T-helper 1 cell treated with Interleukin-12 subunit alpha and Interleukin-12 subunit beta and Interleukin-4 antibody, amounts not matched to agents 30 μg/mL and 1 μg/mL, for 36 hours (primary cell): ENCODE measurements around the gene RBMS2.
A peak's percentile ranks its signal among the peaks of the same experiment; 100 is the strongest.
"Not testable (repeated sequence)": the region's sequence is repeated elsewhere in the genome, so short reads cannot be mapped to it uniquely, and the experiment has no call there.

Experiments
- H3K27ac Mint-ChIP-seq: one replicate; pipeline ENCODE4 v1.8.0; 2021; ENCODE audit warnings: mild to moderate bottlenecking, mixed read lengths
- H3K27me3 Mint-ChIP-seq: one replicate; pipeline ENCODE4 v1.8.0; 2021; ENCODE audit warnings: low read depth, mixed read lengths
- H3K36me3 Mint-ChIP-seq: one replicate; pipeline ENCODE4 v1.8.0; 2021; ENCODE audit warnings: low read depth, mixed read lengths
- H3K4me1 Mint-ChIP-seq: one replicate; pipeline ENCODE4 v1.8.0; 2021; ENCODE audit warnings: low read depth, mixed read lengths
- H3K4me3 Mint-ChIP-seq: one replicate; pipeline ENCODE4 v1.8.0; 2021; ENCODE audit warnings: mild to moderate bottlenecking, moderate library complexity, mixed read lengths
- H3K9me3 Mint-ChIP-seq: one replicate; pipeline ENCODE4 v1.8.0; 2021; ENCODE audit warnings: mixed read lengths

RBMS2 gene

GRCh38 chr12:56494481-56494880, 27.1 kb upstream of the RBMS2 start:
- peaks cover 28% of the 10 kb centered on the region for H3K27me3 Mint-ChIP-seq
- H3K27ac Mint-ChIP-seq, H3K4me1 Mint-ChIP-seq, H3K36me3 Mint-ChIP-seq, H3K4me3 Mint-ChIP-seq, H3K9me3 Mint-ChIP-seq: not testable (repeated sequence)

GRCh38 chr12:56496704-56497103, 24.9 kb upstream of the RBMS2 start:
- not testable (repeated sequence) for H3K9me3 Mint-ChIP-seq, H3K4me1 Mint-ChIP-seq, H3K36me3 Mint-ChIP-seq, H3K27ac Mint-ChIP-seq
- H3K27me3 Mint-ChIP-seq, result peaks cover 13% of the 10 kb centered on the region
- peak overlapping the region; percentile 41 for H3K4me3 Mint-ChIP-seq

GRCh38 chr12:56498126-56498902, 23.3 kb upstream of the RBMS2 start:
- H3K4me3 Mint-ChIP-seq, H3K27ac Mint-ChIP-seq, H3K27me3 Mint-ChIP-seq, H3K9me3 Mint-ChIP-seq, H3K4me1 Mint-ChIP-seq, H3K36me3 Mint-ChIP-seq: not testable (repeated sequence)

- not testable (repeated sequence) for H3K27ac Mint-ChIP-seq, H3K9me3 Mint-ChIP-seq, H3K4me3 Mint-ChIP-seq, H3K36me3 Mint-ChIP-seq, H3K4me1 Mint-ChIP-seq, H3K27me3 Mint-ChIP-seq
Observed at GRCh38 chr12:56499452-56499851, 22.2 kb upstream of the RBMS2 start.

- not testable (repeated sequence) for H3K4me3 Mint-ChIP-seq, H3K9me3 Mint-ChIP-seq, H3K27me3 Mint-ChIP-seq, H3K4me1 Mint-ChIP-seq, H3K27ac Mint-ChIP-seq, H3K36me3 Mint-ChIP-seq
Observed at GRCh38 chr12:56499879-56500278, 21.7 kb upstream of the RBMS2 start.

- Mint-ChIP-seq H3K27ac (no peak overlapping the region), H3K27me3 (peaks cover 14% of the 10 kb centered on the region), H3K4me1 (peaks cover 4% of the 10 kb centered on the region), H3K4me3 (no peak overlapping the region), H3K9me3 (no peaks in the 10 kb centered on the region), H3K36me3 (no peaks in the 10 kb centered on the region)
Observed at GRCh38 chr12:56510786-56511185, 10.8 kb upstream of the RBMS2 start.

GRCh38 chr12:56514014-56514318, 7.7 kb upstream of the RBMS2 start:
- not testable (repeated sequence) for H3K9me3 Mint-ChIP-seq, H3K36me3 Mint-ChIP-seq, H3K4me3 Mint-ChIP-seq, H3K27ac Mint-ChIP-seq, H3K4me1 Mint-ChIP-seq
- peaks cover 18% of the 10 kb centered on the region for H3K27me3 Mint-ChIP-seq

- Mint-ChIP-seq H3K27me3 (peaks cover 4% of the 10 kb centered on the region), H3K27ac (no peak overlapping the region), H3K4me1 (peaks cover 25% of the 10 kb centered on the region), H3K36me3 (no peaks in the 10 kb centered on the region), H3K9me3 (no peaks in the 10 kb centered on the region), H3K4me3 (no peak overlapping the region)
Observed at GRCh38 chr12:56517854-56518253, 3.8 kb upstream of the RBMS2 start.

- Mint-ChIP-seq H3K27ac (no peak overlapping the region), H3K4me3 (no peak overlapping the region), H3K4me1 (peaks cover 26% of the 10 kb centered on the region), H3K9me3 (no peaks in the 10 kb centered on the region), H3K36me3 (no peaks in the 10 kb centered on the region), H3K27me3 (peaks cover 4% of the 10 kb centered on the region)
Observed at GRCh38 chr12:56518570-56518969, 3.0 kb upstream of the RBMS2 start.

- no peak overlapping the region for H3K27ac Mint-ChIP-seq
- no peaks in the 10 kb centered on the region for H3K9me3 Mint-ChIP-seq
- no peaks in the 10 kb centered on the region for H3K36me3 Mint-ChIP-seq
- no peak overlapping the region for H3K4me3 Mint-ChIP-seq
- peaks cover 4% of the 10 kb centered on the region for H3K27me3 Mint-ChIP-seq
- H3K4me1 Mint-ChIP-seq, result peaks cover 22% of the 10 kb centered on the region
Observed at GRCh38 chr12:56520048-56520447, 1.6 kb upstream of the RBMS2 start.

GRCh38 chr12:56520506-56520905, 1.1 kb upstream of the RBMS2 start:
- no peaks in the 10 kb centered on the region for H3K36me3 Mint-ChIP-seq
- H3K27ac Mint-ChIP-seq, result no peak overlapping the region
- H3K27me3 Mint-ChIP-seq, result peaks cover 4% of the 10 kb centered on the region
- peaks cover 22% of the 10 kb centered on the region for H3K4me1 Mint-ChIP-seq
- no peaks in the 10 kb centered on the region for H3K9me3 Mint-ChIP-seq
- H3K4me3 Mint-ChIP-seq, result no peak overlapping the region

GRCh38 chr12:56521209-56521589, 421 bp upstream of the RBMS2 start:
- H3K9me3 Mint-ChIP-seq, result no peaks in the 10 kb centered on the region
- H3K27me3 Mint-ChIP-seq, result peaks cover 4% of the 10 kb centered on the region
- peak overlapping the region; percentile 86 for H3K27ac Mint-ChIP-seq
- peak overlapping the region; percentile 88 for H3K4me3 Mint-ChIP-seq
- peaks cover 22% of the 10 kb centered on the region for H3K4me1 Mint-ChIP-seq
- no peaks in the 10 kb centered on the region for H3K36me3 Mint-ChIP-seq

GRCh38 chr12:56522411-56523193, 982 bp downstream of the RBMS2 start:
- no peaks in the 10 kb centered on the region for H3K36me3 Mint-ChIP-seq
- H3K27ac Mint-ChIP-seq, result peak overlapping the region; percentile 86
- H3K9me3 Mint-ChIP-seq, result no peaks in the 10 kb centered on the region
- H3K4me1 Mint-ChIP-seq, result peaks cover 22% of the 10 kb centered on the region
- H3K4me3 Mint-ChIP-seq, result peak overlapping the region; percentile 88
- H3K27me3 Mint-ChIP-seq, result no peaks in the 10 kb centered on the region

GRCh38 chr12:56528846-56529245, 7.2 kb downstream of the RBMS2 start:
- no peaks in the 10 kb centered on the region for H3K4me1 Mint-ChIP-seq
- H3K4me3 Mint-ChIP-seq, result no peak overlapping the region
- H3K36me3 Mint-ChIP-seq, result no peaks in the 10 kb centered on the region
- H3K27ac Mint-ChIP-seq, result no peak overlapping the region
- H3K27me3 Mint-ChIP-seq, result no peaks in the 10 kb centered on the region
- H3K9me3 Mint-ChIP-seq, result no peaks in the 10 kb centered on the region

- Mint-ChIP-seq H3K4me3 (no peak overlapping the region), H3K4me1 (no peaks in the 10 kb centered on the region), H3K27me3 (no peaks in the 10 kb centered on the region), H3K9me3 (no peaks in the 10 kb centered on the region), H3K36me3 (no peaks in the 10 kb centered on the region), H3K27ac (no peak overlapping the region)
Observed at GRCh38 chr12:56529656-56530055, 8.0 kb downstream of the RBMS2 start.
